HG02870 (cell line): ENCODE data around the gene POU4F1.

Source experiments
- ATAC-seq: cut with Tn5 transposase; IDR thresholded peaks from one replicate; pipeline ENCODE4 v1.9.1; 2021; ENCODE audit warnings: mild to moderate bottlenecking, moderate library complexity; ENCODE audit not compliant: unreplicated experiment

POU4F1 gene

DNA sequence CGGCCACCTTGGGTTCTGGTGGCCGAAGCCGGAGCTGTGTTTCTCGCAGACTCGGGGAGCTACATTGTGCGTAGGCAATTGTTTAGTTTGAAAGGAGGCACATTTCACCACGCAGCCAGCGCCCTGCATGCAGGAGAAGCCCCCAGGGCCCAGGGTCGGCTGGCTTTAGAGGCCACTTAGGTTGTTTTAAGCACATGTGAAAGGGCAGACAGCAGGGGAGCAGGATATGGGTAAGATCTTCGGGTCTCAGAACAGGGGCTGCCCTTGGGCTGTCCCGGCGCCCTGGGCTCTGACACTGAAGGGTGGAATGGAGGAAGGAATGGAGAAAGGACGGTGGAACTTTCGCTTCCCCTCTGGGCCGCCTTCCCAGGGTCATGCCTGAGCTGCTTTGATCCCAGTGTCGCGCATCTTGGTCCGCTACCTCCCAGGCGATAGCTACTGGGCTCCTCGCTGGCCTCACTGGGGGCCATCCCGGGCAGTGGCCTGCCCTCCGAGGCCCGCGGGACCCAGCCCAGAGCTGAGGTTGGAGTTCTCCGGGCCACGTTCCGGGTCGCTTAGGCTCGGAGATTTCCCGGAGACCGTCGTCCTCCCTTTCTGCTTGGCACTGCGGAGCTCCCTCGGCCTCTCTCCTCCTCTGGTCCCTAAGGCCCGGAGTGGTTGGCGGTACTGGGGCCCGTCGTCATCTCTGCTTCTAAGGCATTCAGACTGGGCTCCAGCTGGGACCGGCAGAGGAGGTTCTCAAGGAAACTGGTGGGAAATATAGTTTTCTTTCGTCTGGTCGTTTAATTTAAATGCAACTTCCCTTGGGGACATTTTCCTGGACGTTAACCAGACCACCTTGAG lies 4.3 kb upstream of the POU4F1 start:
- no peak for ATAC-seq

DNA sequence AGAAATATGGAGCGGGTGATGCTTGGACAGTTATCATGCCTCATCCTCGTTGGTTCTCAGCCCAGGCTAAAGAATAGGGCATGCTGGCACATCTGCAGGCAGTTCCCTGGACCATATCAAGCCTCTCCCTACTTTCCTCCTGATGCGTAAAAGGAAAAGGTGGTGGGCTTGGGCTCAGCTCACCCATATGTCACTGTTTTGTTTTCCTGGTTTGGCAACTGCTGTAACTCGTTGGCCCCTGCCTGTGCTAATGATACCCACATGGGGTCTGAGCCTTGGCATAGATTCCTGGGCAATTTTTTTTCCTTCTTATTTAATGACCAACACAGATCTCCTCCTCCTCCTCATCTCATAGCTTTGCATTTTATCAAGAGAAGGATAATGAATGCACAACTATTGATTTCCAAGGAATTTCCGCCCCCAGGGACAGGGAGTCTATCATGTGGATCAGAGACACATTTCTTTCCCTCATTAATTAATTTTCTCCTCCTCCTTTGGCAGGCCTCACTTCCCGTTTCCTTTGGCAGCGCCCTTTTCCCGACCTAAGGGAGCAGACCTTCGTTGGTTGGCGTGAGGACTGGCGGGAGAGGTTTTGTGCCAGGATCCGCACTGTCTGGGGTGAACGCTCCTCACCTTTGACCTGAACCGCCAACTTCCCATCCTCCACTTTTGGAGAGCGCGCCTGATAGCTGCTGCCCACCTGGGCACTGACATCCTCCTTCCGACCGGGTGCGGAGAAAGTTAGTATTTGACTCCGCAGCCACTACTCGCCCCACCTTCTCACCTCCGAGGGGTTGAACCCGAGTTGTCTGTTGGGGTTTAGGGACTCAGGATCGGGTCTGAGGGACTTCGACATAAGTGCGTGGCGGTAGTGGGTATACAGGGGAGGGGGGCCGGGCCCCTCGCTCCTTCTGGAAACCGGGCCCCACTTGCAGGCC lies 3.4 kb upstream of the POU4F1 start:
- no peak for ATAC-seq

DNA sequence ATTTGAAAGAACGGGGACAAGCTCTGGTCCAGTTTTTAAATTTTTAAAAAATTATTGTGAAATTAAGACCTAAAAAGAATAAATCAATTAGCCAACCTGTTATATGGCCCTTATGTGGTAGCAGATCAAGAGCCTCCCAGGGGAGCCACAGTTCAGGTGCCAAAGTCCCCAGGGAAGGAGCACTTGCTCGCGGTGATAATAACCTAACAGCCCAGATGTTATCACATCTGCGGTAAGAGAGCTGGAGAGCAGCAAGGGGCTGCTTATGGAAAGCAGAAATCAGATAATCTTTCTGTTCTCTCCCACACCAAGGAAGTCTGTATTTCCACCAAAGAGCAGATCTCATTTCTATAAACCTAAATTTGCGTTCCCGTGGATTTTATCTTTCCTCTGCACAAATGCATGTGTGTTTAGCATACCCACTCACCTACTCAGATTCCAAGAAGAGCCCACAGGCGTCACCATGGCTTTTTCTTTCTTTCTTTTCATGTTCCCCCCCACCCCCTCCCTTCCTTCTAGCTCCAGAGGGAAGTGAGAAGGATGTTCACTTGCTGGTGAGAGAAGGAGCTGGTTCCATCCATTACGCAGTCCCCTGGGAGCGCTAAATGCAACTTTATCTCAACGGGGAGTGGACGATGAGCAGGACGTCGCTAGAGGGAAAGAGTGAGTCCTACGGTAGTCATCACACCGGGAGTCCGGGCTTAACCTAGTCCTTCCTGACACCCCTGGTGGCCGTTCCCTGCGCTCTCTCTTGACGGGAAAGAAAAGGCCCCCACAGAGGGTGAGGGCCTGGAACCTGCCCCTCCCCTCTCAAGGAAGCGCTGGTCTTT lies 1.6 kb upstream of the POU4F1 start:
- ATAC-seq = no peak

DNA sequence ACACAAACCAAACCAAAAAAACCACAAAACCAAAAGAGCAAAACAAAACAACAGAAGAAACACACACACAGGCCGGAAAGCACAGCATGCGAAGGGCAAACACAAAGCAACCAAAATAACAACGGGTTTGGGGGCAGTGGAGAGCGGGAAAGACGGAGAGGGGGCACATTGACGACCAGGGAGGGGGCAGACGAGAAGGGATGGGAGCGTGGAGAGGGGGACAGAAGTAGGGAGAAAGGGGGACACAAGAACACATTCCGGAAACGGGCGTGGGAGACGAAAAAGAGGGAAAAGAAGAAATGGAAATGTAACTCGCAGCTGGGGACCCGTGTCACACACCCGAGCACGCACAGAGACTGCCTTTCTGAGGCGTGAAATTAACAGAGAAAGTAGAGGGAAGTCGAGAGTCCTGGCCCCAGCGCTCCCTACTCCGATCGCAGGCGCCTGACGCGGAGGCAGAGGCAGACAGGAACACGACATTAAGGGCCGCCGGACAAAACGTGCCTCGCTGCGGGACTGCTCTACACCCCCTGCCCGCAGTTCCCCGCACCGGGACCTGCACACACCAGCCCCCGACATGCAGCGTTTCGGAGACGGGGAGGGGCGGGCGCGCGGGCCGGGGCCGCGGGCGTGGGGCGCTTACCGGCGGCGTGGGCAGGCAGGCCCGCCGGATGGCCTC lies 652 bp downstream of the POU4F1 start:
- peak; percentile 3 for ATAC-seq

DNA sequence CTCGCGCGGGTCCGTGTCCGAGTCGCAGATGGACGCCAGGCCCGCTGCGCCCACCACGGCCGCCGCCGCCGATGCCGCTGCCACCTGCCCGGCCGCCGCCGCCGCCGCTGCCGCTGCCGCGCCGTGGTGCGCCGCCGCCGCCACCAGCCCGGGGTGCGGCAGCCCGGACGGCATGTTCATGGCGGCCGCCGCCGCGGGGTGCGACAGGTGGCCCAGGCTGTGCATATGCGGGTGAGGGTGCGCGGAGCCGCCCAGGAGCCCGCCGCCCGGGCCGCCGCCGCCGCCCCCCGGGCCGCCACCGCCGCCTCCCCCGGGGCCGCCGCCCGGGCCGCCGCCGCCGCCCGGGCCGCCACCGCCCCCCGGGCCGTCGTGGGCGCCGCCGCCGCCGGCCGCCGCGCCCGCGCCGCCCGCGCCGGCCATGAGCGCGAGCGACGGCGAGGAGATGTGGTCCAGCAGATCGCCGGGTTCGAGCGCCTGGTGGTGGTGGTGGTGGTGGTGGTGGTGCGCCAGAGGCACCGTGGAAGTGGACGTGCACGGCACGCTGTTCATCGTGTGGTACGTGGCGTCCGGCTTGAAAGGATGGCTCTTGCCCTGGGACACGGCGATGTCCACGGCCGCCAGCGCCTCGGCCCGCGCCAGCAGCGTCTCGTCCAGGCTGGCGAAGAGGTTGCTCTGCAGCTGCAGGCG lies 1.3 kb downstream of the POU4F1 start:
- ATAC-seq = no peak

DNA sequence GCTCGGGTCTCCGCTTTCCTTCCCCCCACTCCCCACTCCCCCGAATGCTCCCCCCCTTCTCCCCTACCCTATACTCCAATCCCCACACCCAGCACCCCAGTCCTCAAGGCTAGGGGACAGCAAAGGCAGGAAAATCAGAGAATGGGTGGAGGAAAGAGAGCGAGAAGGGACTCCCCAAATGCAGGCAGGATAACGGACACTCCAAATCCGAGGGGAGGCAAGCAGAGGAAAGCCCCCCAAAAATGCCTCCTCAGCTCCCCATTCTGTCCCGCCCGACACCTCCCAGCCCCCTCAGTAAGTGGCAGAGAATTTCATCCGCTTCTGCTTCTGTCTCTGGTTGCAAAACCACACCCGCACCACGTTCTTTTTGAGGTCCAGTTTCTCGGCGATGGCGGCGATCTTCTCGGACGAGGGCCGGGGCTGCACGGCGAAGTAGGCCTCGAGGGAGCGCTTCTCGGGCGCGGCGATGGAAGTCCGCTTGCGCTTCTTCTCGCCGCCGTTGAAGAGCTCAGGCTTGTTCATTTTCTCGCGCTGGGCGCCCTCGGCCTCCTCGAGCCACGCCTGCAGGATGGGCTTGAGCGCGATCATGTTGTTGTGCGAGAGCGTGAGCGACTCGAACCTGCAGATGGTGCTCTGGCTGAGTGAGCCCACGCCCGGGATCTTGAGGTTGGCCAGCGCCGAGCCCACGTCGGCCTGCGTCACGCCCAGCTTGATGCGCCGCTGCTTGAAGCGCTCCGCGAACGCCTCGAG lies 2.1 kb downstream of the POU4F1 start:
- no peak for ATAC-seq

DNA sequence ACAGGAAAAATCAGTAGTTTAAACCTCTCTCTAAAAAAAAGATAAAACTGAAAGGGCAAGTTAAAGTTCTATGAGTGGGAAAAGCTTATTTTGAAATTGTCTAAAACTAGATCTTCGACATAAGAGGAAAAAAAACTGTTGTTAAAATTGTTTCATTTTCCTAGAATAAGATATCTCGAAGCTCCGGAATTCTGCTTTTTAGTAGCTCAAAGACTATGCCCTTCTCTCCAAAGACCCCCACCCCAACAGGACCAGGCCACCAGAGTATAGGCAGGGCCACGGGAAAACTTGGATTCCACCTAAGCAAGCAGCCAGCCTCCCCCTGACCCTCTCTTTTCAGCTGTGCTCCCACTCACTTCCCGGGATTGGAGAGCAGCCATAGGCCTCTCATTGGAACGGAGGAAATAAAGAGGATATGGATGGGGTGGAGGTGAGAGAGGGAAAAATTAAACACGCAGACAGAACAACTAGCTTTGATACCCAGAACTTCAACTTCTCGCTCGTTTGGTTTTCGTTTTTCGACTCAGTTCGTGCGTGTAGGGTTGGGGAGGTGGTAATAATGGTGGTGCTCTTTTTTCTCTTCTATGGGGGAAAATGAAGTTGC lies 3.0 kb downstream of the POU4F1 start:
- no peak for ATAC-seq

DNA sequence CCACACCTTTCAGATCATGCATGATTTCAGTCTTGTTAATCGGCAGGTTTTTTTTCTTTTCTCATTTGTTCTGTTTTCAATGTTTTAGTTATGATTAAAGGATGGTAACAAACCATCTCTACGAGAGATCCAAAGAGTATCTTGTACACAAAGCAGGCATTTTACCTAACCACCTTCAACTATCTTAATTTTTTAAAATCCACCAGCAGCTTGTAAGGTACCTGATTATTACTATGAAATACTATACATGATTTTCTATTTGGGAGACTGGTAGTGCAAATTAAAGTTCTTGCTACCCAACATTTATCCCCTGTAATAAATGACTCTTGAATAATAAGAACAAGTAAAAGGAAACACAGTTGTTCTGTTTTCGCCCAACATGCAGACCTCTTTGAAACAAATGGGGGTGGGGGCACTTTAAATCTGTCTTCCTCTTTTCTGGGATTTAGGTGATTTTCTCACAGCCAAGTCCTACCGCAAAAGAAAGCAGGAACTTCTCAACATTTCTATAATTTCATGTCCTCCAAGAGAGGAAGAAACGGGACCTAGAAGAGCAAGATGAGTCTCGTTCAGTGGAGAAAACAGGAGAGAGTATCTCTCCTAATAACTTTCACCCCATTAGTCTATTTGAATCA lies 3.6 kb downstream of the POU4F1 start:
- ATAC-seq = no peak

DNA sequence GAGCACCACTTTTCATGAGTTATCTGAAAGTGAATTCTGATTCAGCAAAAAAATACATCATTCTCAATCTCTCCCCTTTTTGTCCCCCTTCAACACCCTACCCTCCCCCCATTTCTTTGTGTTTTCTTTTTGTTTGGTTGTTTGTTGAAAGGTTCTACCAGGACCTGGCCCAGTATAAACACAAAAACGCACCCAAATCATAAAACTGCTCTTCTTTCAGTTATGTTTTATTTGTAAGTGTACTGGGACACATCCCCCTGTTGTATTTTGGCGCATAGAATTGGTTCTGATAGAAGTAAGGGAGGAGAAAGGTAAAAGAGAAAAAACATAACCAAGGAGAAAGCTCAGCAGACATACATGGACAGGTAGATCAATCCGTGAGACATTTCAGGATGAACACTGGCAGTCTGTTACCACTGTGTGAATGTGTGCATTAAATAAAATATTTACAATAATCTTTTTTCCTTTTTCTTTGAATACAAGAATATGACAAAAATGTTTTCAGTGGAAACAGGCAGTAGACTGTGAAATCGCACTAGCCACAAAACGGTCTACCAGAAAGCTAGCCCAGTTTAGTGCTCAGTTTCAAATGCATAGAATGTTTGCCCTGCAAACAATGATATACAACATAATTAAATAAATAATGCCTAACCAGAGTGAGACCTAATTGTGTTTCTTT lies 4.2 kb downstream of the POU4F1 start:
- no peak for ATAC-seq

DNA sequence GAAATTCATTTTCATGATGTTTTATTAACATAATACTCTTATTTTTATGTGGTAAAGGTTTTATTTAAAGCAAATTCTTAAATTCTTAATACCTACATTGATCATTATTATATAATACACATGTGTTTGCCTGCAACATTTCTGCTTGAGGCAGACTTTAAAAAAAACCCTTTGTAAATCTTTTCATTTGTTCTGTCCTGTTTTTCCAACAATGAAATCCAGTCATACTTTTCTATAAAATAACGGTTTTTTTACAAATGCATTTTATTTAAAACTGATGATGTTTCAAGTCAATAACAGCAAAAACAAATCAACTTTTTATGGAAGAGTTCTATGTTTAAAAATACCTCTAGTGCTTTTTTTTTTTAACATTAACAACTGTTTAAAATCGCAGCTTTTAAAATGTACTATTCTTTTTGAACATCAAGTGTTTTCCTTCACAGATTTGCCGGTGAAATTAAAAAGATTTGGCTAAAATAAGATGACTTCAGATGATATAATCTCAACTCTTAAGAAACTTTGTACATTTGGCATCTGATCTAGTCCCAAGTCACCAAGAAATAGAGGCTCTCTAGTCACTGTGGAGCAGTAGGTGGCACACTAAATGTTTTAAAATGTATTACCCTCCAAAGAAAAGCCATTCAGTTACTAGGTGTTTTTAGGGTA lies 5.1 kb downstream of the POU4F1 start:
- no peak for ATAC-seq

DNA sequence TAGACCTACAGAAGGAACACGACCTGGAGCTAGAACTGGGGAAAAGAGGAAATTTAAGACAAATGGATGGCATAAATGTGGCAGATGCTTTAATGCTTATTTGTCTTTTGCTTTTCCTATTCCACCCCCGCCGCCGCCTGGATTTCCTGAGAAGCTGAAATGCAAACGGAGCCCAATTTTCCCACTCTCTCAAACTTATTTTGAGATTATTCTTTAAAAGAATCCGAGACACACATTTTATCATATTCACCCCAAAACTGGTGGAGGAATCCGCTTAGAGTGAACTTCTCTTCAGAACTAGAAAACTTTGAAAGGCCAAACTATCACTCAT lies 5.8 kb downstream of the POU4F1 start:
- no peak for ATAC-seq

DNA sequence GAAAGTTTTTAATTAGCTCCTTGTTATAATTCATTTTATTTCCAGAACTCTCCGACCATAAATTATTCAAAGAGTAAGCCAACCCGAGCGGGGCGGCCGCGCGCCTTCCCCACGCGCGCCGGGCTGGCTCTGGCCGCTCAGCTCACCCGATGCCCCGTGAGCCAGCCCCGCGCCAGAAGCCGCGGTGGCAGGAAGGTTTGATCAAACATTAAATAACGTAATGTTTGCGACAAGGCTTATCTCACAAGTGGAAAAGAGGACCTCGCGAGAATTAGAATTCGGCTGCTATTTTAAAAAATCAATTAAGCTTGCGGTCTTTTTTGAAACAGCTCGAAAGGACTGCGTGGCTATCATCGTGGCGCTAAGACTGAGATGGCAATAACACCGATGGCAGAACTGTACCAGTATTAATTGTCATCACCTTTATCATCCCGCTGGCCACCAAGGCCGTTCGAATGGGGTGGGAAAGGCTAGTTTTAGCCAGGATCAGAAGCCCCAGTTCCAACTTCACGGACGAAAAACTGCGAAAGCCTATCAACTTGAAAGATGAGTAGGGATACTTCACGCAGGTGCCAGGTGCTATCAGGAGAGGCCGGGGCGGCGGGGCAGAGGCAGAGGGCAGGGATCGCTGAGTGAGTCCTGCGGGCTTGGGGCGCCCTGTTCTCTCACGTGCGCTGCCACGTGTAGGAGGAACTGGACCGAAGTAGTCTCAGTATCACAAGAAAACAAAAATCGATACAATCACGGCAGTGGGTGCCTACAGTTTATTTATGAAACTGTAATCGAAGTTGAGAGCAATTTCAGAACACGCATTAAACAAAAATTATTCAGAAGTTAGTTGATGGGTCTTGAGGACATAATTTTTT lies 6.4 kb downstream of the POU4F1 start:
- ATAC-seq = no peak

DNA sequence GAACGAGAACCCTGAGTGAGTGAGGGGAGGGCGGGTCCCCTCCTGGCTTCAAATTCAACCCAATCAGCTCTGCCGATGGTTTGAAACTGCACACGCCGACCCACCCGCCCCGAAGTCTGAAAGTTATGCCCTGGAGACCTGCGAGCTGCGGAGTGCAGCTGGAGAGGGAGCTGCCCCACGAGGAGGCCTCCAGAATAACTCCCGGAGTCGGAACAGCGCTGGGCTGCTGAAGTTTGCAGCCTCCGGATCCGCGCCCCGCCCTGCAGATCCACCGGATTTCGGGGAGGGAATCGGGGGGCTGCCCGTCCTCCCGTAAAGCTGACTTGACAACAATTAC lies 7.0 kb downstream of the POU4F1 start:
- no peak for ATAC-seq

DNA sequence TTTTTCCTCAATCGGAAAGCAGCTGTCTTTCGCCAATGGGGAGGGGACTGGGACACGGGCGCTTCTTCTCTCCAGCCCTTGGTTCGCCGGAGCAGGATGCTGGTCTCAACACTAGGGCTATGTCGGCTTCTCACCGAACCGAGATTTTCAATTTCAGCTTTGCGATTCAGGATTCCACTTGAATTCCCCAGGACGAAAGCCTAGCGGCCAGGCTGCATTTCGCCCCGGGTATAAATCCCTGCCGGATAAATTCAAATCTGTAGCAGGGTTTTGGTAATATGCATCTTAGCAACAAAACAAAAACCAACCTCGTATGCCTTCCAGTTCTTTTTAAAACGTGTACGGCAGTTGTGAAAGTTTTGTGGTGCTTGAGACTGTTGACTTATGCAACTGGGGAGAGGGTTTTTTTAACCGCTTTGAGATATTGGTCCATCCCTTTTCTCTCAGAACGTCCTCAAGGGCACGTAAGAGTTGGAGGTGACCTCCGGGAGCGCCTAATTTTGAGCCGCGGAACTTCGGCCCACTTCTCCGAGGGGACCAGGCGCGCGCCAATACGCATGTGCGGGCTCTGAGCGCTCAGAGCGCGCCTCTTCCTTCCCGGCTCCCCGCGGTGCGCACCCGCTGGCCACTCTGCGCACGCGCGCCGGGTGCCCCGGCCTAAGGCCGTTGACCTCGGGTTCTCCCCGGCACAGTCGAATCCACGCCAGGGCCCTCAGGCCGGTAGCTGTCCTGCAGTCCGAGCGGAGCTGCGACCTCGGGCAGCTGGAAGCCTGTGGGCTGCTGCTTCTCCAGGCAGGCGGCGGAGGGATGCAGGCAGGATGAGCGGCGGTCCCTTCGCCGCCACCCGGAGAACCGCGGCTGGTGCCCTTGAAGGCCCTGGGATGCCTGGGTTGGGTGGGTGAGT lies 7.6 kb downstream of the POU4F1 start:
- ATAC-seq = peak; percentile 47

DNA sequence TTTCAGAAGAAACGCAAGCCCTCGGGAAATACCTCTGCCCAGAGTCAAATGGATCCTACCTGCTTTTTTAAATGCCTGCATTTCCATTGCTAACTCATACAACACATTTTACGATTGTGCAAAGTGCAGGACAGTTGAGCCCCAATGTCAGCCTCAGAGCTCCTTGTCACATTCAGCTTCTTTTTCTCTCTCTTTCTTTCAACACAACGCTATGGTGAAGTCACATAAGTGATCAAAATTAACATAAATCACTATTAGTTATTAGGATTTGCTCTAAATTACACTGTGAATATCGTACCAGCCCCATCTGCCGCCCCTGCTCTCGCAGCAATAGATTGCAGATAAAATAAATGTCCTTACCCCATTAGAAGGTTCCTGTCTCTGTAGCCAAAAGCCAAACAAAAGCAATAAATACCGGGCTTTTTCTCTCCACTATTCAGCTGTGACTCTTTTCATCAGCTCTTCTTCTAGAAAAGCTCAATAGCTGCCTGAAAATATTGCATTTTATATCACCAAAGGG lies 8.8 kb downstream of the POU4F1 start:
- ATAC-seq = no peak
